Neuronal stem cell (in vitro differentiated cells): Measurements from ENCODE around the gene TSHZ1.
A peak's percentile ranks its signal among the peaks of the same experiment; 100 is the strongest.

ENCODE experiments used
- DNase-seq: peaks from one replicate; pipeline ENCODE4 v3.0.0-alpha.2; 2013; ENCODE audit warnings: low spot score
- H2AFZ ChIP-seq: one replicate; pipeline ENCODE4 v1.6.1; 2013; ENCODE audit warnings: mild to moderate bottlenecking, low read length, inconsistent platforms
- H2AK5ac ChIP-seq: 2 replicates; pipeline ENCODE4 v1.6.1; 2013; ENCODE audit warnings: low read depth, mild to moderate bottlenecking, inconsistent platforms, low read length, moderate library complexity, mixed read lengths
- H2BK120ac ChIP-seq: 2 replicates; pipeline ENCODE4 v1.6.1; 2013; ENCODE audit warnings: low read depth, mild to moderate bottlenecking, inconsistent platforms, low read length, moderate library complexity, mixed read lengths
- H2BK12ac ChIP-seq: one replicate; pipeline ENCODE4 v1.6.1; 2013; ENCODE audit warnings: low read length, inconsistent platforms
- H2BK15ac ChIP-seq: 2 replicates; pipeline ENCODE4 v1.6.1; 2013; ENCODE audit warnings: mild to moderate bottlenecking, low read length, inconsistent platforms, mixed read lengths
- H2BK5ac ChIP-seq: one replicate; pipeline ENCODE4 v1.6.1; 2013; ENCODE audit warnings: inconsistent platforms, mild to moderate bottlenecking, low read length, moderate library complexity
- H3K14ac ChIP-seq: one replicate; pipeline ENCODE4 v1.6.1; 2013; ENCODE audit warnings: low read length, inconsistent platforms
- H3K18ac ChIP-seq: 2 replicates; pipeline ENCODE4 v1.6.1; 2013; ENCODE audit warnings: low read length, inconsistent platforms
- H3K23ac ChIP-seq: 2 replicates; pipeline ENCODE4 v1.6.1; 2013; ENCODE audit warnings: low read depth, mild to moderate bottlenecking, mixed read lengths, low read length, inconsistent platforms; ENCODE audit not compliant: poor library complexity
- H3K27ac ChIP-seq: replicated peaks from 3 replicates; pipeline ENCODE4 v1.5.1; 2013; ENCODE audit warnings: low read length, inconsistent platforms
- H3K27me3 ChIP-seq, 3 experiments: 2 replicates each; pipeline ENCODE4 v1.6.1; 2013; ENCODE audit warnings: low read length in 3 of 3, mild to moderate bottlenecking in 2 of 3, inconsistent platforms in 1 of 3, low read depth in 1 of 3, mixed read lengths in 1 of 3, moderate library complexity in 1 of 3; ENCODE audit not compliant: control insufficient read depth in 3 of 3, insufficient read depth in 3 of 3
- H3K36me3 ChIP-seq, 2 donors: replicated peaks in 1 of 2; 2 replicates each; pipeline ENCODE4 v1.6.1; 2013; ENCODE audit warnings: low read length in 2 of 2; ENCODE audit not compliant: control insufficient read depth in 2 of 2, insufficient read depth in 2 of 2
- H3K4ac ChIP-seq: 2 replicates; pipeline ENCODE4 v1.6.1; 2013; ENCODE audit warnings: inconsistent platforms, mild to moderate bottlenecking, low read length, moderate library complexity
- H3K4me1 ChIP-seq, 2 donors: 1 replicate in 1 of 2; 2 replicates in 1 of 2; pipeline ENCODE4 v1.6.1; 2013; ENCODE audit warnings: low read length in 2 of 2, low read depth in 1 of 2; ENCODE audit not compliant: control insufficient read depth in 2 of 2, insufficient read depth in 1 of 2
- H3K4me2 ChIP-seq: one replicate; pipeline ENCODE4 v1.6.1; 2013; ENCODE audit warnings: mild to moderate bottlenecking, low read length, inconsistent platforms; ENCODE audit not compliant: insufficient read depth, poor library complexity, severe bottlenecking
- H3K4me3 ChIP-seq, 2 donors: 2 replicates each; pipeline ENCODE4 v1.5.1; 2013; ENCODE audit warnings: low read length in 2 of 2, mild to moderate bottlenecking in 2 of 2, inconsistent platforms in 1 of 2, moderate library complexity in 1 of 2
- H3K79me1 ChIP-seq: one replicate; pipeline ENCODE4 v1.6.1; 2013; ENCODE audit warnings: low read depth, mild to moderate bottlenecking, inconsistent platforms, low read length, moderate library complexity
- H3K9ac ChIP-seq: one replicate; pipeline ENCODE4 v1.6.1; 2013; ENCODE audit warnings: mild to moderate bottlenecking, low read depth, low read length, inconsistent platforms; ENCODE audit not compliant: poor library complexity
- H3K9me3 ChIP-seq, 2 donors: replicated peaks in 1 of 2; 2 replicates each; pipeline versions ENCODE3 to v1.6.1; 2013; ENCODE audit warnings: low read length in 2 of 2, mild to moderate bottlenecking in 2 of 2, inconsistent platforms in 1 of 2, low read depth in 1 of 2, mixed read lengths in 1 of 2, moderate library complexity in 1 of 2; ENCODE audit not compliant: control insufficient read depth in 2 of 2, insufficient read depth in 1 of 2
- H4K8ac ChIP-seq: one replicate; pipeline ENCODE4 v1.6.1; 2013; ENCODE audit warnings: low read depth, mild to moderate bottlenecking, inconsistent platforms, low read length, moderate library complexity
- H4K91ac ChIP-seq: one replicate; pipeline ENCODE4 v1.6.1; 2013; ENCODE audit warnings: low read length, low read depth, mild to moderate bottlenecking, inconsistent platforms; ENCODE audit not compliant: poor library complexity
- WGBS, 2 donors: extraction: QIAGEN DNeasy Blood & Tissue Kit; methylation state at CpG; one replicate each; pipeline ENCODE4 v1.1.7; 2013; ENCODE audit warnings: missing lambda C conversion rate in 2 of 2, mixed read lengths in 1 of 2; ENCODE audit not compliant: insufficient read length in 2 of 2, insufficient replicate concordance in 1 of 2; ENCODE audit errors: extremely low coverage in 2 of 2; 5-methylcytosine and 5-hydroxymethylcytosine counted together

The TSHZ1 gene

DNA sequence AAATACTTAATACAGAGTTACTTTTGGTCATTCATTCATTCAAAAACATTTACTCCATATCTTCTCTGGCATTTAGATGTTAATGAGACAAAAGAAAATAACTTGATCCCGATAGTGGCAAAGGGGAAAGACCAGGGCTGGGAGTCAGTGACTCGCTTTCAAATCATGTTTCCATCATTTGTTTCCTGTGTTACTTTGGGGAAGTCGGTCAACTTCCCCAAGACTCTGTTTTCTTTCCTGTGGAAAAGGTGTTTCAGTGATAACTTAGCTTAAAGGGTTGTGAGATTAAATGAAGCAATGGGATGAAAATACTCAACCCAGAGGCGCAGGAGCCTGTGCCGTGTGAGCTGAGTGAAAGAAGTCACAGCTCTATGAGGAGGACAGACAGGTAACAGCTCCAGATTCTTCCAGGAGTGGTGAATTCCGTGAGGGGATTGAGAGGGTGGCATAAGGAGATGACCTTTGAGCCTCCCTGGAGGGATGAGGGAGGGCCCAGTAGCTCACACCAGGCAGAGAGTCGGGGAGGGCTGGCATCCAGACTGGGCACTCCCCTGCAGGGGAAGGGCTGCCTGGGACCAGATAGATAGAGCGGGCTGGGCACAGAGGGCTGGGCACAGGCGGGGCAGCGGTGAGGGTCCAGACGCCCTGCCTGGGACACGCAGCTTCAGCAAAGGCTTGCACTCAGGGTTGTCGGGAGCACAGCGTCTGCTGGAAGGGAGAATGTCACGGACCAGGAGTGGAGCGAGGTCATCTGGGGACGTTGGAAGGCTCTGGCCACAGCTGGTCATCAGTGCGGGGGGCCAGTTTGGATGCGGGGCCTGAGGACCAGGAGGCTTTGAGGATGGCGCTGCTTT is 70.1 kb downstream of the TSHZ1 start:
- H3K14ac ChIP-seq: peak overlapping the region; percentile 49
- no peak overlapping the region for H3K27ac ChIP-seq
- no peak overlapping the region for H2BK5ac ChIP-seq
- H4K91ac ChIP-seq: no peak overlapping the region
- H3K4me2 ChIP-seq: no peak overlapping the region
- H2BK120ac ChIP-seq: no peak overlapping the region
- no peak overlapping the region for H2BK12ac ChIP-seq
- no peak for DNase-seq
- H2AFZ ChIP-seq: no peak overlapping the region
- no peak overlapping the region for H3K4me3 ChIP-seq
- WGBS, 2 donors: no CpG with 5 or more reads among the region's 20 CpGs
- H3K4me1 ChIP-seq: peaks cover 0 to 3% of the 10 kb centered on the region in 2 donors
- no peak overlapping the region for H4K8ac ChIP-seq
- no peak overlapping the region for H3K18ac ChIP-seq
- no peaks in the 10 kb centered on the region for H3K79me1 ChIP-seq
- H2AK5ac ChIP-seq: no peak overlapping the region
- no peak overlapping the region for H3K4ac ChIP-seq
- no peaks in the 10 kb centered on the region for H3K27me3 ChIP-seq
- peaks cover 0 to 3% of the 10 kb centered on the region in 2 donors for H3K9me3 ChIP-seq
- no peak overlapping the region for H2BK15ac ChIP-seq
- no peak overlapping the region for H3K9ac ChIP-seq
- no peaks in the 10 kb centered on the region for H3K36me3 ChIP-seq
- H3K23ac ChIP-seq: no peak overlapping the region

DNA sequence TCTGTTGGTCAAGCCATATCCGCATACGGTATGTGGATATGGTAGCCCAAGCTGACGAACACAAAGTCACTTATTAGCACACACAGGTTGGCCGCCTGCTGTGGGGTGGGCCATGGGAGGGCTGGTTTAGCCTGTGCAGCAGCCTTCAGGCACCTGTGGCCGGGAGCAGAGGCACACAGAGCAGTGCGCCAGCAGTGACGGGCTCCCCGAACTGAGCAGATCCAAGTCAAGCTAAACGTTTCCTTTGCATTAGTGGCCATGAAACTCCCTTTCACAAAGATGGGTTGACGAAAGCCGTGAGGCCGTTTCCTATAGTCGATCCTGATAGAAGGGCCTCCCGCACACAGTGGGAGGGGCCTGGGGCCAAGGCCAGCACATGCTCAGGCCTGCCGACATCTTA is 72.1 kb downstream of the TSHZ1 start:
- no peak overlapping the region for H2AK5ac ChIP-seq
- no peak overlapping the region for H3K18ac ChIP-seq
- H2BK5ac ChIP-seq: no peak overlapping the region
- no peak overlapping the region for H2BK120ac ChIP-seq
- peaks cover 0 to 14% of the 10 kb centered on the region in 2 donors for H3K36me3 ChIP-seq
- no peak overlapping the region for H3K9ac ChIP-seq
- H3K14ac ChIP-seq: no peak overlapping the region
- H3K23ac ChIP-seq: no peak overlapping the region
- H2AFZ ChIP-seq: no peak overlapping the region
- WGBS, 2 donors: no CpG with 5 or more reads among the region's 15 CpGs
- H3K79me1 ChIP-seq: no peaks in the 10 kb centered on the region
- H2BK15ac ChIP-seq: no peak overlapping the region
- DNase-seq: no peak
- H3K4me3 ChIP-seq: peak overlapping the region in 1 of 2 donors; percentile 26
- no peak overlapping the region for H4K91ac ChIP-seq
- no peak overlapping the region for H2BK12ac ChIP-seq
- no peak overlapping the region for H3K27ac ChIP-seq
- no peak overlapping the region for H3K4ac ChIP-seq
- H3K27me3 ChIP-seq: no peaks in the 10 kb centered on the region
- peaks cover 0 to 3% of the 10 kb centered on the region in 2 donors for H3K9me3 ChIP-seq
- no peaks in the 10 kb centered on the region for H3K4me1 ChIP-seq
- H4K8ac ChIP-seq: no peak overlapping the region
- no peak overlapping the region for H3K4me2 ChIP-seq

DNA sequence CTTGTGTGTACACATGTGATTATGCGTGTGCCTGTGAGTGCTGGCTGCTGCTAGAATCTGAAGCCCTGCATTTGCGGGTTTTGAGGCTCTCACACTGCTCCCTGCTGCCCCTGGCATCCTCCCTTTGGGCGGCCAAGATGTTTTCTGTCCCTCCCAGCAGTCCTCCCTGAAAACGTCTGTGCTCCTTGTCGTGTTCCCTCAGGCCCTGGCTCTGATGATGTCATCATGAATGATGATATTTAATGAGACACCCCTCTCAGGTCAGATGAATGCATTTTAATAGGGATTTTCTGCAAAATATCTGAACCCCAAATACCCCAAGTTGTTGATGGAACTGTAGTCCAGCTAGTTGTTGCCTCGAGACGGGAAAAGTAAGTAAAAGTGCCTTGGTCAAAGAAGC is 73.1 kb downstream of the TSHZ1 start:
- H2AK5ac ChIP-seq: no peak overlapping the region
- H3K4me1 ChIP-seq: peaks cover 0 to 4% of the 10 kb centered on the region in 2 donors
- DNase-seq: no peak
- H3K27me3 ChIP-seq: no peaks in the 10 kb centered on the region
- WGBS, 2 donors: no CpG with 5 or more reads among the region's 7 CpGs
- no peak overlapping the region for H2BK5ac ChIP-seq
- H2BK15ac ChIP-seq: no peak overlapping the region
- peaks cover 0 to 18% of the 10 kb centered on the region in 2 donors for H3K36me3 ChIP-seq
- H3K9me3 ChIP-seq: peaks cover 0 to 3% of the 10 kb centered on the region in 2 donors
- no peak overlapping the region for H4K91ac ChIP-seq
- H3K4ac ChIP-seq: no peak overlapping the region
- no peak overlapping the region for H2BK12ac ChIP-seq
- no peak overlapping the region for H2BK120ac ChIP-seq
- H3K9ac ChIP-seq: peak overlapping the region; percentile 26
- H3K79me1 ChIP-seq: no peaks in the 10 kb centered on the region
- no peak overlapping the region for H3K4me2 ChIP-seq
- no peak overlapping the region for H4K8ac ChIP-seq
- H3K4me3 ChIP-seq: no peak overlapping the region
- H3K27ac ChIP-seq: no peak overlapping the region
- H2AFZ ChIP-seq: no peak overlapping the region
- H3K18ac ChIP-seq: no peak overlapping the region
- H3K23ac ChIP-seq: no peak overlapping the region
- no peak overlapping the region for H3K14ac ChIP-seq

DNA sequence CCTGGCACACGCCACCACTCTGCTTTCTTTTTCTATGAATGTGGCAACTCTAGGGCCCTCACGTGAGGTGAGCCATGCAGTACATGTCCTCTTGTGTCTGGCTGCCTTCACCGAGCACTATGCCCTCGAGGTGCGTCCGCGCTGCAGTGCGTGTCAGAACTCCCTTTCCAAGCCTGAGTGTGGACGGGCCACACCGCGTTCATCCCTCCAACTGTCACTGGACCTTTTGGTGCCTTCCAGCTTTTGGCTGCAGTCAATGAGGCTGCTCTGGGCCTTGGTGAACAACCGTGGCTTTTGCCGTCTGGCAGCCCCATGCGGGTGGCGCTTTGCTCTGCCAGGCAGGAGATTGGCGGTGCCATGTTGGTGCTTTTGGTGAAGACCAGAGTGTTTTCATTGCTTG is 74.0 kb downstream of the TSHZ1 start:
- peaks cover 0 to 5% of the 10 kb centered on the region in 2 donors for H3K4me1 ChIP-seq
- peak overlapping the region; percentile 56 for H4K91ac ChIP-seq
- no peak overlapping the region for H2AK5ac ChIP-seq
- H3K27me3 ChIP-seq: no peaks in the 10 kb centered on the region
- H3K4me3 ChIP-seq: no peak overlapping the region
- H3K27ac ChIP-seq: no peak overlapping the region
- H3K9ac ChIP-seq: peak overlapping the region; percentile 50
- H3K79me1 ChIP-seq: no peaks in the 10 kb centered on the region
- no CpG with 5 or more reads among the region's 16 CpGs for whole genome bisulfite sequencing, 2 donors
- no peak overlapping the region for H2BK5ac ChIP-seq
- no peak overlapping the region for H2BK12ac ChIP-seq
- H3K23ac ChIP-seq: no peak overlapping the region
- no peak overlapping the region for H2AFZ ChIP-seq
- H3K4ac ChIP-seq: no peak overlapping the region
- no peak for DNase-seq
- no peak overlapping the region for H3K14ac ChIP-seq
- no peak overlapping the region for H3K4me2 ChIP-seq
- peak overlapping the region; percentile 70 for H3K18ac ChIP-seq
- peaks cover 0 to 18% of the 10 kb centered on the region in 2 donors for H3K36me3 ChIP-seq
- no peak overlapping the region for H2BK15ac ChIP-seq
- no peak overlapping the region for H4K8ac ChIP-seq
- H3K9me3 ChIP-seq: peaks cover 0 to 3% of the 10 kb centered on the region in 2 donors
- no peak overlapping the region for H2BK120ac ChIP-seq
